ENCODE results near the gene SFMBT2. TPM values are rescaled to one million over a fixed set of nuclear protein-coding genes. Genes with fewer than 3 reads are reported as not detected.

SFMBT2 gene
- total and polyA plus RNA-seq, 10 of the 15 experiments (the other 5 are each of a cell fraction or from before 2014, with no cell fraction given) = 2.8 to 29.6 (median 15.1) TPM

- BruUV-seq (replicated peaks) = no TSS peak
- ATAC-seq (no peak), FAIRE-seq (no peak), DNase-seq (ENCODE audit: low read depth, low spot score) (no peak)
- Histone ChIP-seq H3K27me3 (replicated peaks in 1 of 2; ENCODE audit: control insufficient read depth in 2 of 2, insufficient read depth in 2 of 2, low read length in 1 of 2) (no peaks in the 10 kb centered on the region; a peak in 2 of 4 replicates), H3K4me2 (ENCODE audit: control insufficient read depth, insufficient read depth) (no peak overlapping the region), H3K9ac (ENCODE audit: control insufficient read depth, insufficient read depth, low read length) (no peak overlapping the region), H4K20me1 (ENCODE audit: control insufficient read depth, insufficient read depth) (no peaks in the 10 kb centered on the region), H3K9me3 (replicated peaks; ENCODE audit: control insufficient read depth, insufficient read depth, low read length) (no peaks in the 10 kb centered on the region; the same call in 2 of the 3 replicates), H3K79me2 (ENCODE audit: control insufficient read depth, insufficient read depth, low read length) (no peaks in the 10 kb centered on the region), H2AFZ (ENCODE audit: control insufficient read depth, low read depth, low read length) (no peak overlapping the region), H3K4me1 (ENCODE audit: control insufficient read depth, insufficient read depth, low read length) (no peaks in the 10 kb centered on the region), H3K4me3 (no peak overlapping the region), H3K36me3 (ENCODE audit: control insufficient read depth in 2 of 2, insufficient read depth in 2 of 2, low read length in 1 of 2) (no peaks in the 10 kb centered on the region), H3K27ac (ENCODE audit: control insufficient read depth, insufficient read depth) (no peak overlapping the region)
- in situ Hi-C loops (cut with MboI) = no loop called here
- POLR2A ChIA-PET = no interaction called here
- TF ChIP-seq ZSCAN29 (IDR thresholded peaks at IDR 0.05) = no peak
- TF ChIP-seq SIX5 (IDR thresholded peaks at IDR 0.05; ENCODE audit: low read depth, low read length, severe bottlenecking) = no peak
- TF ChIP-seq KLF5 (IDR thresholded peaks at IDR 0.05; ENCODE audit: partially characterized antibody) = no peak
- no peak for TF ChIP-seq POLR2A (IDR thresholded peaks at IDR 0.05; ENCODE audit: low read depth, low read length)
- TF ChIP-seq NR2C1 (IDR thresholded peaks at IDR 0.05) = no peak
- TF ChIP-seq IKZF2 (IDR thresholded peaks at IDR 0.05) = no peak
- no peak for TF ChIP-seq NKRF (conservative IDR thresholded peaks at IDR 0.05)
- no peak for TF ChIP-seq EP300 (IDR thresholded peaks at IDR 0.05; ENCODE audit: borderline replicate concordance in 1 of 2, control insufficient read depth in 1 of 2, low read depth in 2 of 2, low read length in 2 of 2)
- TF ChIP-seq ASH2L (IDR thresholded peaks at IDR 0.05; ENCODE audit: borderline replicate concordance, low read depth) = no peak
- TF ChIP-seq ELK1 (IDR thresholded peaks at IDR 0.05; ENCODE audit: low read depth, low read length) = no peak
- no peak for TF ChIP-seq ESRRA (IDR thresholded peaks at IDR 0.05; ENCODE audit: low read length)
- TF ChIP-seq RUNX3 (IDR thresholded peaks at IDR 0.05; ENCODE audit: low read length) = no peak
- TF ChIP-seq SMC3 (IDR thresholded peaks at IDR 0.05; ENCODE audit: borderline replicate concordance, low read length) = no peak
- no peak for TF ChIP-seq HDAC2 (IDR thresholded peaks at IDR 0.05)
- TF ChIP-seq RAD51 (IDR thresholded peaks at IDR 0.05) = no peak
- 0% methylated on average over 1 of the region's 1 CpG for WGBS (ENCODE audit: insufficient coverage, insufficient replicate concordance, low lambda C conversion rate, missing lambda C conversion rate)
- RAD21 ChIA-PET (ENCODE audit: unreplicated experiment) = interaction anchor here (1.4 kb wide), 1 partner anchor 13 kb away, joined by 4 read pairs; no protein-coding TSS in a partner anchor
- intact Hi-C loops (cut with micrococcal nuclease; ENCODE audit: unreplicated experiment) = no loop called here
- CTCF ChIA-PET = interaction anchor here (0.8 to 1.4 kb wide), 3 partner anchors 8 to 13 kb away, joined by 3 to 7 read pairs (median 4); no protein-coding TSS in a partner anchor
- SMC1A ChIA-PET (ENCODE audit: uncharacterized antibody, unreplicated experiment) = interaction anchor here (0.7 kb wide), 2 partner anchors 10 to 218 kb away, joined by 3 read pairs; no protein-coding TSS in a partner anchor
Measured at GRCh38 chr10:7134448-7134847, 276.4 kb downstream of the SFMBT2 start.
